Osteoblast (primary cell): Measurements from ENCODE around the gene HUWE1. TPM values are rescaled to one million over a fixed set of nuclear protein-coding genes. Genes with fewer than 3 reads are reported as not detected.

ENCODE experiments used
- DNase-seq: peaks from one replicate; pipeline ENCODE4 v3.0.0; 2011; ENCODE audit warnings: low spot score, mixed read lengths; ENCODE audit not compliant: insufficient read length; ENCODE audit errors: missing footprints
- H2AFZ ChIP-seq: 2 replicates; pipeline ENCODE4 v1.6.0; 2011; ENCODE audit warnings: mild to moderate bottlenecking, low read length
- H3K27ac ChIP-seq: 2 replicates; pipeline ENCODE4 v1.5.1; 2011; ENCODE audit warnings: mild to moderate bottlenecking, low read depth, low read length, moderate library complexity
- H3K27me3 ChIP-seq: 2 replicates; pipeline ENCODE4 v1.6.0; 2012; ENCODE audit warnings: mild to moderate bottlenecking, control low read depth, inconsistent platforms, low read length, moderate library complexity; ENCODE audit not compliant: insufficient read depth
- H3K36me3 ChIP-seq: 2 replicates; pipeline ENCODE4 v1.5.1; 2011; ENCODE audit warnings: mild to moderate bottlenecking, low read length, control low read depth, moderate library complexity; ENCODE audit not compliant: insufficient read depth
- H3K4me1 ChIP-seq: 2 replicates; pipeline ENCODE4 v1.5.1; 2011; ENCODE audit warnings: mild to moderate bottlenecking, low read length, control low read depth, moderate library complexity; ENCODE audit not compliant: insufficient read depth
- H3K4me2 ChIP-seq: 2 replicates; pipeline ENCODE4 v1.6.0; 2011; ENCODE audit warnings: mild to moderate bottlenecking, low read length; ENCODE audit not compliant: insufficient read depth
- H3K4me3 ChIP-seq: fragments of 200-600 bp; sonication (generic); 3 replicates; pipeline ENCODE4 v1.5.1; 2012; ENCODE audit warnings: mild to moderate bottlenecking, low read length, inconsistent platforms; ENCODE audit not compliant: insufficient read depth
- H3K79me2 ChIP-seq: 2 replicates; pipeline ENCODE4 v1.6.0; 2012; ENCODE audit warnings: mild to moderate bottlenecking, low read length, control low read depth, inconsistent platforms; ENCODE audit not compliant: insufficient read depth
- H3K9me3 ChIP-seq: 2 replicates; pipeline ENCODE4 v1.5.1; 2011; ENCODE audit warnings: low read depth, low read length, control low read depth
- H4K20me1 ChIP-seq: 2 replicates; pipeline ENCODE4 v1.6.0; 2012; ENCODE audit warnings: mild to moderate bottlenecking, low read length, control low read depth; ENCODE audit not compliant: insufficient read depth
- CTCF ChIP-seq: IDR thresholded peaks from 2 replicates; pipeline ENCODE4 v1.5.1; 2011; ENCODE audit warnings: mild to moderate bottlenecking, low read depth, low read length, moderate library complexity; ENCODE audit errors: extremely low read depth
- total RNA-seq: library from RNA; depleted of rRNA; stranded (reverse); fragments of >200 nt; gene quantifications from 2 replicates; pipeline ENCODE4 v1.2.3, GENCODE V29; 2012

HUWE1 gene
- total RNA-seq, 1 donor, result 116 TPM

GRCh38 chrX:53669258-53669657, 17.3 kb downstream of the HUWE1 start:
- TF ChIP-seq CTCF, result no peak
- peaks cover 3% of the 10 kb centered on the region for H3K36me3 ChIP-seq
- DNase-seq, result no peak
- H3K4me1 ChIP-seq, result no peaks in the 10 kb centered on the region
- H3K4me3 ChIP-seq, result no peak overlapping the region
- peaks cover 89% of the 10 kb centered on the region for H3K79me2 ChIP-seq
- H2AFZ ChIP-seq, result no peak overlapping the region
- H3K4me2 ChIP-seq, result no peak overlapping the region
- H3K27ac ChIP-seq, result no peak overlapping the region
- H4K20me1 ChIP-seq, result peaks cover 21% of the 10 kb centered on the region
- no peaks in the 10 kb centered on the region for H3K27me3 ChIP-seq
- no peaks in the 10 kb centered on the region for H3K9me3 ChIP-seq

GRCh38 chrX:53666171-53666570, 20.3 kb downstream of the HUWE1 start:
- H3K79me2 ChIP-seq, result peaks cover 91% of the 10 kb centered on the region
- H3K9me3 ChIP-seq, result no peaks in the 10 kb centered on the region
- no peaks in the 10 kb centered on the region for H3K4me1 ChIP-seq
- peaks cover 3% of the 10 kb centered on the region for H3K36me3 ChIP-seq
- H4K20me1 ChIP-seq, result peaks cover 22% of the 10 kb centered on the region
- H3K27ac ChIP-seq, result no peak overlapping the region
- TF ChIP-seq CTCF, result no peak
- H2AFZ ChIP-seq, result no peak overlapping the region
- no peak for DNase-seq
- no peaks in the 10 kb centered on the region for H3K27me3 ChIP-seq
- no peak overlapping the region for H3K4me3 ChIP-seq
- H3K4me2 ChIP-seq, result no peak overlapping the region

GRCh38 chrX:53660004-53660403, 26.5 kb downstream of the HUWE1 start:
- Histone ChIP-seq H3K27ac (no peak overlapping the region), H3K4me3 (no peak overlapping the region), H3K4me1 (no peaks in the 10 kb centered on the region), H3K79me2 (peaks cover 92% of the 10 kb centered on the region), H4K20me1 (peaks cover 21% of the 10 kb centered on the region), H3K4me2 (no peak overlapping the region), H3K27me3 (peaks cover 3% of the 10 kb centered on the region), H3K36me3 (peaks cover 4% of the 10 kb centered on the region), H2AFZ (no peak overlapping the region), H3K9me3 (no peaks in the 10 kb centered on the region)
- no peak for DNase-seq
- TF ChIP-seq CTCF, result no peak

- Histone ChIP-seq H3K36me3 (peaks cover 4% of the 10 kb centered on the region), H3K27me3 (peaks cover 3% of the 10 kb centered on the region), H3K4me1 (no peaks in the 10 kb centered on the region), H4K20me1 (peaks cover 19% of the 10 kb centered on the region), H3K9me3 (no peaks in the 10 kb centered on the region), H3K79me2 (peaks cover 92% of the 10 kb centered on the region), H3K4me2 (no peak overlapping the region), H3K4me3 (no peak overlapping the region), H3K27ac (no peak overlapping the region), H2AFZ (no peak overlapping the region)
- no peak for TF ChIP-seq CTCF
- no peak for DNase-seq
Observed at GRCh38 chrX:53659039-53659438, 27.5 kb downstream of the HUWE1 start.
